Coronary artery (tissue), 2 donors: ENCODE data around the gene RASL11A.

Source experiments
- DNase-seq: peaks from one replicate; pipeline ENCODE4 v3.0.0-alpha.2; 2017; ENCODE audit warnings: low spot score
- H3K27ac ChIP-seq, 2 donors: fragments of 200-600 bp; sonication (generic); one replicate each; pipeline ENCODE4 v1.5.1; 2016 to 2019
- H3K4me3 ChIP-seq: fragments of 200-600 bp; sonication (generic); 2 replicates; pipeline ENCODE4 v1.5.1; 2016; ENCODE audit warnings: mild to moderate bottlenecking, moderate library complexity
- TF ChIP-seq, protein P1 (sequence below): fragments of 200-600 bp; sonication (generic); IDR thresholded peaks from one replicate; pipeline ENCODE4 v1.5.1; 2019; ENCODE audit warnings: antibody characterized with exemption

RASL11A gene

DNA sequence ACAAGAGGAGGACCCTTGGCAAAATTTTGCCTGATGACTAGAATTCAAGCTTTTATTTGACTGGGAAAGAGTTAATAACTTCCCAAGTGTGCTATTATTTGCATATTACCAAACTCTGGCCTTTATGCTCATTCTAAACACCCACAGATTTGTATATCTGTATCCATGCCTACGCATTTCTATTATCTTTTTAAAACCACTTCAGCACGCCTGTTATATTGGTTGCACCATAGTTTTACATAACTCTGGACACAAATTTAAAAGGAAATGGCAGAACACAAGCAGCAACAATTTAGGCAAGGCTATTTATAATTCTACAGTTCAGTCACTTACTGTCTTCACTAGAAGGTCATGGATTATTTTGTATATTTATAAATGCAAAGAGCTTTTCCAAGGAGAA is 3.7 kb upstream of the RASL11A start:
- H3K27ac ChIP-seq, result no peak overlapping the region
- DNase-seq, result no peak
- TF ChIP-seq, protein P1, sequence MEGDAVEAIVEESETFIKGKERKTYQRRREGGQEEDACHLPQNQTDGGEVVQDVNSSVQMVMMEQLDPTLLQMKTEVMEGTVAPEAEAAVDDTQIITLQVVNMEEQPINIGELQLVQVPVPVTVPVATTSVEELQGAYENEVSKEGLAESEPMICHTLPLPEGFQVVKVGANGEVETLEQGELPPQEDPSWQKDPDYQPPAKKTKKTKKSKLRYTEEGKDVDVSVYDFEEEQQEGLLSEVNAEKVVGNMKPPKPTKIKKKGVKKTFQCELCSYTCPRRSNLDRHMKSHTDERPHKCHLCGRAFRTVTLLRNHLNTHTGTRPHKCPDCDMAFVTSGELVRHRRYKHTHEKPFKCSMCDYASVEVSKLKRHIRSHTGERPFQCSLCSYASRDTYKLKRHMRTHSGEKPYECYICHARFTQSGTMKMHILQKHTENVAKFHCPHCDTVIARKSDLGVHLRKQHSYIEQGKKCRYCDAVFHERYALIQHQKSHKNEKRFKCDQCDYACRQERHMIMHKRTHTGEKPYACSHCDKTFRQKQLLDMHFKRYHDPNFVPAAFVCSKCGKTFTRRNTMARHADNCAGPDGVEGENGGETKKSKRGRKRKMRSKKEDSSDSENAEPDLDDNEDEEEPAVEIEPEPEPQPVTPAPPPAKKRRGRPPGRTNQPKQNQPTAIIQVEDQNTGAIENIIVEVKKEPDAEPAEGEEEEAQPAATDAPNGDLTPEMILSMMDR, result no peak
- no peak overlapping the region for H3K4me3 ChIP-seq

DNA sequence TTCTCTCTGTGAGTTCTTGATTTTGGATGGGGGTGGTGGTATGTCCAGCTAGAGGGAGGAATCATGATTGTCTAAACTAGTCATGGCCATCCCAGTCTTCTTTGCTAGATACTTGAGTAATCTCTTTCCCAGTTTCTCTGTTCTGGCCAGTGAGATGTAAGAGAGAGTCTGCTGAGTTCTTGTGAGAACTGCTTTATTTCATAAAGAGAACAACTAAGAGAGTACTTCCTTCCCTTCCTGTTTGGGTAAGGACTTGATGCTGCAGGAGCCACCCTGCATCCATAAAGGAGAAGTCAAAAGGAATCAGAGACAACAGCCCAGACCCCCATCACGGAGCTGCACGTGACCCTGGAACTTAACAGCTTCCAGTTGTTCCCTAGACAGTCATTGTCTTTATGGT is 3.0 kb upstream of the RASL11A start:
- Histone ChIP-seq H3K27ac (peak overlapping the region in 1 of 2 donors; percentile 2), H3K4me3 (no peak overlapping the region)
- no peak for DNase-seq
- TF ChIP-seq, protein P1, result no peak

DNA sequence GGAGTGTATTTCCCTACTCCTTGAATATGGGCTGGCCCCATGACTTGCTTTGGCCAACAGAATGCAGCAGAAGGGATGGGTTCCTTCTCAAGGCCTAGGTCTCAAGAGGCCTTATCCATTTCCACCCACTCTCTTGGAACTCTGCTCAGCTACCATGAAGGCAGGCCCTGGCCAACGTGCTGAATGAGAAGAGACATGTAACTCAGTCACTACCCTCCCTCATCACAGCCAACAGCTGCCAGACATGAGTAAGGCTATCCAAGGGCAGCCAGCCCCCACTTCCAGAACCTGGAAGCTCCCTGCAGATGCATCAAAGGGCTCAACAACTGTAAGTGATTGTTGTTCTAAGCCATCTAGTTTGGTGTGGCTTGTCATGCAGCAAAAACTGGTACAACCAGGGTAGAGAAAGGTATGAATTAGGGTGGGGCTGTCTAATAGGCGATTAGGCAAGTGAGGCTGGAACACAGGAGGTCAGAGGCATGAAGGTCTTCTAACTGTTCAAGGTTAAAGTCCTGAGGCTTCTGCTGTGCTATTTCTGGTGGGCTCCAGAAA is 1.4 kb upstream of the RASL11A start:
- DNase-seq, result no peak
- Histone ChIP-seq H3K27ac (no peak overlapping the region), H3K4me3 (no peak overlapping the region)
- TF ChIP-seq, protein P1, result no peak

DNA sequence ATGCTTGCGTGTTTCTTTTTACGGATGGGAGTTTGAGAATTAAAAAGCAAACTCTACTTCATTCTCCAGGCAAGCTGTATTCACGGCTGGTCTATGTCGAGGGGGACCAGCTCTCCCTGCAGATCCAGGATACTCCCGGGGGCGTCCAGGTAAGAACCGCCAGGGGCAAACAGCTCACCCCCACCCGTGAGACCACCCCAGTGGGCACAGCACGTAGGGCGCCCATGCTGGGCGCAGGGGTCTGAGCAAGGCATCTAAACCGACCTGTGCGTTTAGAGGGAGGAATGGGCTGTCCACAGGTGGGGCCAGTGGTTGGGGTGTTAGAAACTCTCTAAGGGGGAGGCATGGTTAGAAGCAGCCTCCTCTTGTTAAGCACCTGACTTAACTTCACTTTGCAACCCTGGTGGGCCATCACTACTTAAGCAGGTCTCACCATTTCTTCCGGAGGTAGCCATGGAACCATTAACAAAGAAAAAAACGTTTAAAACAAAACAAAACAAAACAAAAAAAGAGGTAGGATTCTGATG is 1.0 kb downstream of the RASL11A start:
- no peak for DNase-seq
- Histone ChIP-seq H3K27ac (peak overlapping the region; percentile 90 to 99), H3K4me3 (peak overlapping the region; percentile 100)
- TF ChIP-seq, protein P1, result no peak

DNA sequence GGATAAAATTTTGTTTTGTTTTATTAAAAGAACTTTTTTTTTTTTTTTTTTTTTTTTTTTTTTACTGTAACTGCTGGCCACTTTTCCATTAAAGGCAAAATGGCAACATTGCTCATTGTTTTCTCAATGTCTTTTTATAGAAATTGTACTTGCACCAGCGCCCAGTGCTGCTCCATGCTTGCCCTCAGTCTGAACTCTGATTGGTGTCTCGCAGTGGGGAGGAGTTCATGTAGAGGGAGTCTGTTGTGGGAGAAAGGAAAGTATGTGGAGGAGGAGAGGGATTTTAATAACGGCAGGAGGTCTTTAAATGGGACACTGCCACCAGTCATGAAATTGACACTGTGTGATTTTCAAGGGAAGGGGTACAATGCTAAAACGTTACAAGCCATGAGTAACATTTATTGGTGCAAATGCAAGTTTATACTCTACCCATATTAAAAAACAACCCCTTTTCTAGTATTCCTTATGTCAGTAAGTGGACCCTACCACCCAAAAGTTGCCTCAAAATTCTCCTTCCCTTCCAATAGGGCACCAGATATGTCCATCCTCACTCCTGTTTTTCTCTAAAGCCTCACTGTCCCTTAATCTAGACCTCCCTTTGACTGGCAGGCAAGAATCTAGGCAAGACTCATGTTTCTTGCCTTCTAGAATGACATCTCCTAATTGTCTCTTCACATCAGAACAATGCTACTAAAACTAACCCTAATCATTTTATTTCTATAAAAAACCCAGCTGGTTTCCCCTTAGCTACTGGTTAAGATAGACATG is 3.2 kb downstream of the RASL11A start:
- no peak for DNase-seq
- Histone ChIP-seq H3K4me3 (peak overlapping the region; percentile 52), H3K27ac (peak overlapping the region; percentile 90)
- TF ChIP-seq, protein P1, result no peak

DNA sequence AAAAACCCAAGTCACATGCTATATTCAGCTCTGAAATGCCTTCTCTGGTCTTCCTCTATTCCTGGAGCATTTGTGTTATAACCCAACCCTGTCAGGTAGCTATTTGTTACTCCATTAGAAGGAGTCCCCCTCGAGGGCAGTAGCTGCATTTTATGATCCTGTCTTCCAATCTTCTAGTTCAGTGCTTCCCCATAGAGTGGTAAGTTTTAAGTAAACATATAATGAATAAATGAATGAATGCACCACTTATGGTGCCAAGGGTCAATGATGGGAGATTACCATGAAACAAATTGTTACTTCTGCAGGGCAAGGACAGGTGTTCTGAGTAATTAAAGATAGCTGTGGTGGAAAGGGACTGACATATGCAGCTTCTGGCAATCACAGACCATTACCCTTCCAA is 4.0 kb downstream of the RASL11A start:
- Histone ChIP-seq H3K27ac (peak overlapping the region; percentile 68 to 90), H3K4me3 (peak overlapping the region; percentile 52)
- TF ChIP-seq, protein P1, result no peak
- DNase-seq, result no peak

DNA sequence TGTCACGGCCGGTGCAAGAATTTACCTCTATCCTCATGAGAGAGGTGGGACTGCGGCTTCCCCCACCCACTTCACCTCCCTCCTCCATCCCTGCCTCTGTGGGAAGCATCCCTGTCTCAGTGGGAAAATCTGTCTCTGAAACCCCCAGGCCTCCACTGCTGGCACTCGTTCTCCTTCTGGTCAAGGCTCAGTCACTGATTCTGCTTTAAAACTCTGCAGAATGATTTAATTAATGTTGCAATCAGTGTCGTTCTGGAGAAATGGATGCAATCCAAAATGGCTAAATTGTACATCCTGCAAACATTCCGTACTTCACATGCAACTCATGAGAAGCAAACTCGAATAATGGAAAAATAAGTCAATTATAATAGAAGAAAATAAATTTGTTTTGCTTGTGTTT is 5.6 kb downstream of the RASL11A start:
- Histone ChIP-seq H3K4me3 (no peak overlapping the region), H3K27ac (peak overlapping the region in 1 of 2 donors; percentile 59)
- TF ChIP-seq, protein P1, result no peak
- no peak for DNase-seq
